GM21825 (cell line): ENCODE results near the gene SPIN1.
A peak's percentile ranks its signal among the peaks of the same experiment; 100 is the strongest.

Source experiments
- ATAC-seq: cut with Tn5 transposase; IDR thresholded peaks from one replicate; pipeline ENCODE4 v1.9.1; 2021; ENCODE audit warnings: mild to moderate bottlenecking, moderate library complexity; ENCODE audit not compliant: unreplicated experiment

The SPIN1 gene

GRCh38 chr9:88387552-88388202 is 567 bp upstream of the SPIN1 start:
- peak; percentile 0 for ATAC-seq

DNA sequence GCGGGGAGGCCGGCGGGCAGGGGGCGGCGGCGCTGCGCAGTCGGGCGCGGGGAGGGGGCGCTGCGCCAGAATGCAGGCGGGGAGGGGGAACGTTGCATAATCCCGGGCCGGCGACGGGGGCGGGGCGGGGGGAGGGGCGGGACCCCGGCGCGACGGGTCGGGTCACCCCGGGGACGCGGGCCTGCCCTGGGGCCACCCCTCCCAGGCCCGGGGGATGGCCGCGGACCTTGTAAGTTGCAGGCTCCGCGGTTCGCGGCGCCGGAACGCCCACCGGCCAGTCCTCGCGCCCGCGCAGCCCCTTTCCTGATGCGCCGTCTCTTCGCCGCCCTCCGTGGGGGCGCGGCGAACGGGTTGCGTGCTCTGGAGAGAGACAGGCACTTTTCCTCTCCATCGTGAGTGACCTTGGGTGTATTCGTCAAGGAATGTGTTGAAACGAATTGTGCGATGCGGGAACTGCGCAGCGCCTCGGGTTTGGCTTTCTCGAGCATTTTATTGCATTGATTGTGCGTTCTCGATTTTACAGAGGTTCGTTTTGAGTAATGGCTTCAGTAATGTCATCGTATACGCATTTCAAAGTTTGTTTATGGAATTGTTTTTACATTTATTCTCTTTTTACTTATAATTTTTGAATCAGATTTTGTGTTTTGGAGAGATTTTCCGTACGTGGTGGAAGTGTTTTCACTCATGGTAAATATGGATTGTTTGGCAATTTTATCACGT is 802 bp downstream of the SPIN1 start:
- ATAC-seq: peak; percentile 38

GRCh38 chr9:88390371-88390990 is 2.2 kb downstream of the SPIN1 start:
- ATAC-seq: no peak

DNA sequence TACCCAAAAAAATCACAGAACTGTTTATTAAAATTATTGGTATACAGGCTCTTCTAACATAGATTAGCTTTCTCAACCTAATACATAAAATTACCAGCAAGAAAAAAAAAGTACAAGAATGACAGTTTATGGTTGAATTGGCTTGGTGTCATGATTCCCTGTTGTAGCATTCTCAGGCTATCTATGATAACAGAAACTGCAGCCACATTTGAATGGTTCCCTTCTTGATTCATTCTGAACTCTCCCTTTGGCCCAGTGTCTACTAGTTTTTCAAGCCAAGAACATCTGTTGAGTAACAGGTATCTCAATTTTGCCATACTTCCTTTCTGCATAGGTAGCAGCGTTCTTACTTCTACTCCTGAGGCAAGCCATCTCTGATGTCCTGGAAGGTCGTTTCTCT is 3.0 kb downstream of the SPIN1 start:
- no peak for ATAC-seq

DNA sequence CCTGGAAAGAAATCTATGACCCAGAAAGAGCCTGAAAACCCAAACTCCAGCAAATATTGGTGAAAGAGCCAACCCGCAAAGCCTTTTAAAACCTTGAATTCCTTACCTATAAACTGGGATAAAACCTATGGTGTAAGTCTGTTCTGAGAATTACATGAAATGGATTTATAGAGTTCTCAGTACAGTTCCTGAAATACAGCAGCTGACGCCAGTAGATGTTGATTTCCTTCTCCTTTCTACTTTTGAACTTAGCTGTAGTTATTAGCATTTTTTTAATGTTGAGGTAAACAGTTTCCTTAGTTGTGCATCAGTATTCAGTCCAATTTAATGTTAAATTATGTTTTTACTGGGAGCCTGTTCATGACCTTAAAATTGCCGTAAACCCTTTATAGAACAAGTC is 3.7 kb downstream of the SPIN1 start:
- ATAC-seq: no peak

- ATAC-seq: no peak
These were observed 4.3 kb downstream of the SPIN1 start for GRCh38 chr9:88392549-88392948.

GRCh38 chr9:88396836-88397577 is 8.8 kb downstream of the SPIN1 start:
- no peak for ATAC-seq

- ATAC-seq: no peak
These were observed 9.8 kb downstream of the SPIN1 start for GRCh38 chr9:88398016-88398415.

DNA sequence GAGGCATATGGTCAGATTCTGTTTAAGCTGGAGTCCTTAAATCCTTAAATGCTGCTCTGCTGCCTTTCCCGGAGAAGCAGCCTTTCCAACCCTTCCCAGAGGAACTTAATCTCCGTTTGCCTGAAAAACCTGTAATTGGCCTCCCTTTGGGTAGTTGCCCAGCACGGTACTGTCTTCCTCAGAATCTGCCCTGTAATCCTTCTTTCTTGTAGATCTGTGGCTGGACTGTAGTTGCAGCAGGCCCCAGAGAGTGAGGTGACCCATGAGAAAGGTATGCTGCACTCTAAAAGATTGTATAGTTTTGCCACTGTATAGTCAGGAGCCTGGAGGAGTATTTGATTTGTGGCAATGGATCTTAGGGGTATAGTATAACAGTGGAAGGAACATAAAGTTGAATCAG is 11.7 kb downstream of the SPIN1 start:
- no peak for ATAC-seq

- ATAC-seq: no peak
These were observed 15.1 kb downstream of the SPIN1 start for GRCh38 chr9:88403340-88403739.

GRCh38 chr9:88406051-88406450 is 17.8 kb downstream of the SPIN1 start:
- ATAC-seq: no peak

- ATAC-seq: no peak
These were observed 23.2 kb downstream of the SPIN1 start for GRCh38 chr9:88411471-88411870.

GRCh38 chr9:88414298-88414697 is 26.1 kb downstream of the SPIN1 start:
- ATAC-seq: no peak

GRCh38 chr9:88418025-88418424 is 29.8 kb downstream of the SPIN1 start:
- ATAC-seq: no peak

DNA sequence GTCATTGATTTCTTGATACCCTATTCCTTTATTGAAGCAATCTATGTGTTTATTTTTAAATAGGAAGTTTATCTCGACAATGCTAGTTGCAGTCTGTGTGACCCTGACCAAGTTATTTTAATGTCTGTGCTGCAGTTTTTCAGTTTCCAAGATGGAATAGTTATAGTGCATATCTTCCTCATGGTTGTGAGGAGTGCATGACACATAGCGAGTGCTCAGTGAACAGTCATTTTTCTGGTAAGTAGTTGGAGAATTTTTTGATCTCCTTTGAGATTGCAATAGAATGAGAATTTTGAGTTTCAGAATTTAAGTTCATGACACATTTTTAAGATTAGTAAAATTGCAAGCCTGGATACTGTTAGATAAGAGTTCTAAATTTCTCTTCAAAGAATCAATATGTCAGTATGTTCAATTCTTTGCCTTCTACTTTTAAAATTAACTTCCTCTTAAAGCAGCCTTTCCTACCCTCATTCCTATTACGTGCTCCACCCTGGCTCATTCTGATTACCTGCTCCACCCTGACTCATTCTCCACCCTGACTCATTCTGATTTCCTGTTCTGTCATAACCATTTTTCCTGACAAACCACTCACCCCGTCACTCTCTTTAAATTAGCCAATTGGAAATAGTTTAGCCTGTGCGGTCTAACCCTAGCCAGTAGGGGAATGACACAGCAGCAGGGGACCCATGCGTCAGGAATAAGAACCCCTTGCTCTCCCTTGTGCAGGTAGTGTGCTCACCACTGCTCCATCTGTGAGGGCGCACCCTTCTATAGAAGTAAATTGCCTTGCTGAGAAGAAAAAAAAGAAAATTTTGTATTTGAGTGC is 30.7 kb downstream of the SPIN1 start:
- no peak for ATAC-seq

GRCh38 chr9:88420227-88420626 is 32.0 kb downstream of the SPIN1 start:
- ATAC-seq: no peak

DNA sequence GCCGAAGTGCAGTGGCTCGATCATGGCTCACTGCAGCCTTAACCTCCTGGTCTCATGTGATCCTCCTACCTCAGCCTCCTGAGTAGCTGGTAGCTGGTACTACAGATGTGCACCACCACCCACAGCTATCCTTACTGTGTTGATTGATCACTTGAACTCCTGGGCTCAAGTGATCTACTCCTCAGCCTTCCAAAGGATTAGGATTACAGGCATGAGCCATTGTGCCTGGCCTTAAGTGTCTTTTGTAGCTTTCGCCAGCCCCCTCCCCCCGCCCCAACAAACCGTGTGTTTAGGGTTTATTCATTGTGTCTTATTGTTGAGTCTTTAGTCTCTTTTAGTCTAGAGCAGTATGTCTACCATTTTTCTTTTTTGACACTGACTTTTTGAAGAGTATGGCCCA is 33.1 kb downstream of the SPIN1 start:
- no peak for ATAC-seq

GRCh38 chr9:88425538-88425950 is 37.3 kb downstream of the SPIN1 start:
- ATAC-seq: no peak

DNA sequence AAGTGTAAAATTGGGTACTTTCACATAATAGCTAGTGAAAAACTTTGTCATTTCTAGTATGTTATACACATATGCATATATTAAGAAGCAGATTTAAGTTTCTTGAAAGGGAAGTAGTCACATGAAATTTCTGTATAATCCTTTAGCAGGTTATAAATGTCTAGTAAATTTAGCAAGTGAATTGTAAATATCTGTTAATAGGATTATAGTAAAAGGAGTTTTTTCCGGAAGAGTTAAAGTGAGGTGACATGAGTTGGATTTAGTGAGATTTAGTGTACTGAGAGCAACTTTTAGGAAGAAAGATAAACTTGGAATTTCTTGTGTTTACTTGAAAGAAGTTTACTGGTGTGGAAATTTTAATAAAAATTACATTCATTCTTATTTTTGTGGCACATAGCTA is 38.4 kb downstream of the SPIN1 start:
- ATAC-seq: no peak

- no peak for ATAC-seq
These were observed 41.6 kb downstream of the SPIN1 start for GRCh38 chr9:88429595-88430430.
